HFF-Myc (cell line): ENCODE measurements around the gene CEP126.
"Not testable (repeated sequence)": the region's sequence is repeated elsewhere in the genome, so short reads cannot be mapped to it uniquely, and the experiment has no call there.

Experiments
- DNase-seq: peaks from one replicate; pipeline ENCODE4 v3.0.0-alpha.2; 2011; ENCODE audit warnings: low read depth; ENCODE audit errors: extremely low read depth
- H3K4me3 ChIP-seq: replicated peaks from 2 replicates; pipeline ENCODE4 v1.5.1; 2011; ENCODE audit warnings: low read depth, mild to moderate bottlenecking, control low read depth, low read length
- CTCF ChIP-seq: IDR thresholded peaks from 2 replicates; pipeline ENCODE4 v1.5.1; 2012; ENCODE audit warnings: mild to moderate bottlenecking, low read depth, low read length, control low read depth; ENCODE audit errors: missing control alignments

CEP126 gene

DNA sequence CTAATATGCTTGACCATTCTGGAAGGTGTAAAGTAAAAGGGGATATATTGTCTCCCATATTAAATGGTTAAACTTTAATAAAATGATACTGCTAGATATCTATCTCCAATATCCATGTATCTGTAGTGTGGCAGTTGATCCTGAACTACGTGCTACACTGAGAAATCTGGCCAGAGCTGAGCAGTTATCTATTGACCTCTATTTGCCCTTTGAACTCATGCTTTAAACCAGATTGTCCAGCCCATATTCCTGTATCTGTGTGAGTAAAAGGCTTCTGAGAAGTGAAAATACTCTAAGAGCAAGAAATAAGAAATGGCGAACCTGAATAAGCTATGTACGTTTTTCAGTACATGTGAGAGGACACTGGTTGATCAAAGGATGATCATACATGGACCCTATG lies 40.5 kb downstream of the CEP126 start:
- no peak for DNase-seq
- TF ChIP-seq CTCF: no peak
- no peak overlapping the region for H3K4me3 ChIP-seq

DNA sequence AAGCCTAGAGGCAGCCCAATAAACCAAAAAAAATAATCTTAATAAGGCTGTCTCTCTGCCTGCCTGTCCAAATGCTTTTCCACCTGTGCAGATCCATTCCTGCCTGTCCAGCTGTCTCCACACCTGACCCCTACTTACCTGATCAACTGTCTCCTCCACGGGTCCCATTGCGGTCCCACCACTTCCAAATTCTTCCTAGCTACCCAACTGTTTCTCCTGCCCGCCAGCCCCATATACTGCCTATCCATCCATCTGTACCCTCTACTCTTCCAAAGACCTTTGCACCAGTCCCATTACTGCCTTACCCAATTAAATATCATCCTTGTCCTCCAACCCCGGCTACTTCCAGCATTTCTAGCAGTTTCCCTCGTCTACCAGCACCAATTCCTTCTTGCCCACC lies 40.9 kb downstream of the CEP126 start:
- H3K4me3 ChIP-seq: no peak overlapping the region
- DNase-seq: no peak
- no peak for TF ChIP-seq CTCF

DNA sequence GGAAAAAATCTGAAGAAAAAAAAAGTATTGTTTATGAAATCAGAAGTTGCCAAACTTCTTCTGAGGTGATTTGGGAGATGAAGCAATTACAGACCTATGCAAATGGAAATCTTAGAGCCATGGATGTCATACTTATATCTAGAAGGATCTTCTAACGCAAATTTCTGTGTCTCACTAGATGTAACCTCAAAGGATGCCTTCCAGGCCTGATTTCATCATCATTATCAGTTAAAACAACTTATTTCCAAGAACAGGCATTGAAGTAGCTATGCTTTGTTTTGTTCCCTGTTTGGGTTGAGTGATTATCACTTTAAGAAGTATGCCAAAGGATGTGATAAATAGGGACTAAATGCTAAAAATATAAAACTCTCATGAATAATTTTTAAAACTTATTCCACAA lies 45.4 kb downstream of the CEP126 start:
- no peak for DNase-seq
- no peak for TF ChIP-seq CTCF
- no peak overlapping the region for H3K4me3 ChIP-seq

DNA sequence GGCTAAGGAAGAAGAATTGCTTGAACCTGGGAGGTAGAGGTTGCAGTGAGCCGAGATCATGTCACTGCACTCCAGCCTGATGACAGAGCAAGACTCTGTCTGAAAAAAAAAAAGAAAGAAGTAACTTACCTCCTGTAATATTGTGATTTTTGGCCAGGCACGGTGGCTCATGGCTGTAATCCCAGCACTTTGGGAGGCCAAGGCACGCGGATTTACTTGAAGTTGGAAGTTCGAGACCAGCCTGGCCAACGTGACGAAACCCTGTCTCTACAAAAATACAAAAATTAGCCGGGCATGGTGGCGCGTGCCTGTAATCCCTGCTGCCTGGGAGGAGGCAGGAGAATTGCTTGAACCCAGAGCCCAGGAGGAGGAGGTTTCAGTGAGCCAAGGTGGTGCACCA lies 49.4 kb downstream of the CEP126 start:
- DNase-seq, H3K4me3 ChIP-seq: not testable (repeated sequence)

GRCh38 chr11:101974255-101974654 lies 59.4 kb downstream of the CEP126 start:
- H3K4me3 ChIP-seq: no peak overlapping the region
- peak; percentile 2 for DNase-seq
- TF ChIP-seq CTCF: no peak

DNA sequence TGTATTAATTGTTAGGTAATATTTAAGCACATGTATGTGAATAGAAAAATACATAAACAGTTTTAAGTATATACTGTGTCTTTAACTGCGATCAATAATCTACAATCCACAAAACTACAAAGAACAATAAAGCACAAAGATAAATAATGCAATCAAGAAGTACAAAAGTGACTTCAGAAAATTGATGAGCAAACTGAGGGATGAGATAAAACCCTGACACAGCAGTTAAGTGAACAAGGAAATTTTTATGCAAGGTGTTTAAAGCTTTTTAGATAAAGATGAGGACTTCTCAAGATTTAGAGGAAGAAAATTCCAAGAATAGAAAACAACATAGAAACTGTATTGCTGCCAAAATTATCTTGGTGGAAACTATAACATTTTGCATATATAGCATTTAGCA lies 60.0 kb downstream of the CEP126 start:
- no peak overlapping the region for H3K4me3 ChIP-seq
- no peak for TF ChIP-seq CTCF
- DNase-seq: no peak

DNA sequence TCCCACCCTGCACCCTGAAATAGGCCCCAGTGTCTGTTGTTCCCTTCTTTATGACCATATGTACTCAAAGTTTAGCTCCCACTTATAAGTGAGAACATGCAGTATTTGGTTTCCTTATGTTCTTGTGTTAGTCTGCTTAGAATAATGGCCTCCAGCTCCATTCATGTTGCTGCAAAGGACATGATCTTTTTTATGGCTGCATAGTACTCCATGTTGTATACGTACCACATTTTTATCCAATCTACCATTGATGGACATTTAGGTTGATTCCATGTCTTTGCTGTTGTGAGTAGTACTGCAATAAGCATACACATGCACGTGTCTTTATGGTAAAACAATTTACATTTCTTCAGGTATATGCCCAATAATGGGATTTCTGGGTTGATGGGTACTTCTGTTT lies 60.9 kb downstream of the CEP126 start:
- H3K4me3 ChIP-seq: no peak overlapping the region
- TF ChIP-seq CTCF: no peak
- DNase-seq: no peak
